T-helper 1 cell (primary cell): ENCODE measurements around the gene TK2.
"Not testable (repeated sequence)": the region's sequence is repeated elsewhere in the genome, so short reads cannot be mapped to it uniquely, and the experiment has no call there.

Source experiments
- DNase-seq, 5 donors: peaks; one replicate each; pipeline ENCODE4 v3.0.0-alpha.2; 2012 to 2020

The TK2 gene

DNA sequence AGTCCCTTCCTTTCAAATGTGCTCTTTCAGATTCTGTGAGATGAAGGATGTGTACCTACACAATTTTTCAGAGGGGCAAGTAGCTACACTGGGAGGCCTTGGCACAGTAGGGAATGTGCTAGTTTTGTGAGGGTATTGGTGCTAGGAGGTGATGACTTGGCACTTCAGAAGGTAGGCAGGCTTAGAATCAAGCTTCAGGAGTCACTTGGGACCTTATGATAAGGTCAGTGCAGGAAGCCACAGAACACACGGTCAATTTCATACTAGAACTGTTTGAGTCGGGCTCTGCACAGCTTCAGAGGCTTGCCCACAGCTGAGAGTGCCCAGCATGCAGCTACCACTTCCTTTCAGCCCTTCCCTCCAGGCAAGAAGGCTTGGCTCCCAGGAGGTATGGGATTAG, 22.4 kb upstream of the TK2 start:
- DNase-seq: no peak

DNA sequence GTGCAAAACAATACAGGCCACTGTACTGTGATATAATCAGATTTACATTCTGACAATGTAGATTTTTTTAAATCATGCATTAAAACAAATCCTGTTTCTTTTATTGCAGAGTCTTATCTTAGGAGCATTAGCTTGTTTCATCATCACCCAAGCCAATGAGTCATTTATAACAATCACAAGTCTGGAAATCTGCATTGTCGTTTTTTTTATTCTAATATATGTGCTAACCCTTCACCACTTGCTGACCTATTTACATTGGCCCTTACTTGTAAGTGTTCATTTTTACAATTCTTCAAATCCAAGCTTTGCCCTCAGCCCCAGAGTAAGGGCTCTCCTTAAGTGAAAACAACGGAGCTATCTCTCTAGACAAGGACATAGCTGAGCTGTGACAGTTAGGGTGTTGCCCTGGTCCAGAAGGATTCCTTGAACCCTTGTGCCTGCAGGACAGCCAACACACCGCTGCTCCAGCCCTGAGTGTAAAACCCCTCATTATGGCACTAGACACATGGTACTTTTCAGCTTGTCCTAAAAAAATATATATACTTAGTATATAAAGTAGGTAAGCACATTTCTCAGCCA, 20.0 kb upstream of the TK2 start:
- no peak for DNase-seq

DNA sequence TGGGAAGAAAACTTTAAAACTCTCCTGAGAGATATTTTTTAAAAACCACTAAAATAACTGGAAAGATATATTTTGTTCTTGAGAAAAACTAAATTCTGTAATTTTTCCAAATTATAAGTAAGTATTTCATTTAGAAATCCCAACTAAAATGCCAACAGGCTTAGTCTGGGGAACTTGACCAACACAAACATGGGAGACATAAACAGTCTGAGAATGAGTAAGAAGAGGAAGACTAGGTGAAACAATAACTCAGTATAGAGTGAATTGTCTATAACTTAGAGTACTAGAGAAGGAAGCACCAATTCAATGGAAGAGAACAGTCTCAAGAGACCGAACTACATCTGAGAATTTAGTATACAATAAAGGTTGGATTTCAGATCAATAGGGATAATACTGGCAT, 19.2 kb upstream of the TK2 start:
- DNase-seq: no peak

DNA sequence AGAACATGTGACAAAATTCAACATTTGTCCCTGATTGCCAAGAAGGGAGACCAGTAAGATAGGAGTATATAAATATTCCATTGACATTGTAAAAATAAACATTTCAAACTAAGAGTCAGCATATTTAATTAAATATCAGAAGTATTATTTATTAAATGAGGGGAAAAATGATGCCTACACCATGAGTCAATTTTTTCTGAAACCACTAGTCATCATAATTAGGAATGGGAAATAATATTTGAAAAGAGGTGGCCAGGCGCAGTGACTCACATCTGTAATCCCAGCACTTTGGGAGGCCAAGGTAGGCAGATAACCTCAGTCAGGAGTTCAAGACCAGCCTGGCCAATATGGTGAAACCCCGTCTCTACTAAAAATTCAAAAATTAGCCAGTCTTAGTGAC, 18.4 kb upstream of the TK2 start:
- no peak for DNase-seq

DNA sequence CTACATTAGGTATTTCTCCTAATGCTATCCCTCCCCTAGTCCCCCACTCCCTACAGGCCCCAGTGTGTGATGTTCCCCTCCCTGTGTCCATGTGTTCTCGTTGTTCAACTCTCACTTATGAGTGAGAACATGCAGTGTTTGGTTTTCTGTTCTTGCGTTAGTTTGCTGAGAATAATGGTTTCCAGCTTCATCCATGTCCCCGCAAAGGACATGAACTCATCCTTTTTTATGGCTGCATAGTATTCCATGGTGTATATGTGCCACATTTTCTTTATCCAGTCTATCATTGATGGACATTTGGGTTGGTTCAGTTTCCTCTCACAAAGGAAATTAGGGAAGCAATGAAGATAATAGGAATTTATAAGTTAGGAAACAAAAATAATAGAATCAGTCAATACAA, 17.3 kb upstream of the TK2 start:
- DNase-seq: not testable (repeated sequence)

DNA sequence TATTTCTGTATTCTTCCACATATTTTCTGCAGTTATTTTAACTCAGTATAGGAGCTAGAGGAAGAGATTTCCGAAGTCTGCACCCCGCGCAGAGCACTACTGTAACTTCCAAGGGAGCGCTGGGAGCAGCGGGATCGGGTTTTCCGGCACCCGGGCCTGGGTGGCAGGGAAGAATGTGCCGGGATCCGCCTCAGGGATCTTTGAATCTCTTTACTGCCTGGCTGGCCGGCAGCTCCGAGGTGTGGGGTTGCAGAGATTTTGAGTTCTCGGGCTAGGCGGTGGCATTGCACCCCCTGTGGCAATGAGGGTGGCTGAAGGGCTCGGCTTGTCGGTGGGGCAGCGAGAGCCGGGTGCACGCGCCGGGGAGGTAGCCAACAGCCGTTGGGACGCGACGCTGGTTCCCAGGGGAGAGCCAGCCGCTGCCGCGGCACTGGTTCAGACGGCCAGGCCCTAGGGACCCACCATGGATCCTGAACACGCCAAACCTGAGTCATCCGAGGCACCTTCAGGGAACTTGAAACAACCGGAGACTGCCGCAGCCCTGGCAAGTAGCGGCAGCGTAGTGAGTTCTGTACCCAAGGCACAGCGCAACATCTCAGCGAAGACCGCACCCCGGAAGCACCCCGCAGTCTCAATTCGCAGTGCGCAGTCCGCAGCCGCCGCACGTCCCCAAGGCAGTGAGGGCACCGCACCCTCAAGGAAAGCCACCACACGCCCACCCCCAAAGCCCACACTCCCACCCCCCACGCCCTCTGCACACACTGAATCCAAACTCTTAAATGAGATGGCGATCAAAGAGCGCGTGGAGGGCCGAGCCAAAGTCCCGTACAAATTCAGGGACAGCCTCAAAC, 16.4 kb upstream of the TK2 start, which contains the start of gene CMTM1:
CMTM1 (plus strand) TSS at position 389 of the 851 bp plus-strand sequence; CDS start at position 464, 75 bp downstream.
- DNase-seq: no peak

DNA sequence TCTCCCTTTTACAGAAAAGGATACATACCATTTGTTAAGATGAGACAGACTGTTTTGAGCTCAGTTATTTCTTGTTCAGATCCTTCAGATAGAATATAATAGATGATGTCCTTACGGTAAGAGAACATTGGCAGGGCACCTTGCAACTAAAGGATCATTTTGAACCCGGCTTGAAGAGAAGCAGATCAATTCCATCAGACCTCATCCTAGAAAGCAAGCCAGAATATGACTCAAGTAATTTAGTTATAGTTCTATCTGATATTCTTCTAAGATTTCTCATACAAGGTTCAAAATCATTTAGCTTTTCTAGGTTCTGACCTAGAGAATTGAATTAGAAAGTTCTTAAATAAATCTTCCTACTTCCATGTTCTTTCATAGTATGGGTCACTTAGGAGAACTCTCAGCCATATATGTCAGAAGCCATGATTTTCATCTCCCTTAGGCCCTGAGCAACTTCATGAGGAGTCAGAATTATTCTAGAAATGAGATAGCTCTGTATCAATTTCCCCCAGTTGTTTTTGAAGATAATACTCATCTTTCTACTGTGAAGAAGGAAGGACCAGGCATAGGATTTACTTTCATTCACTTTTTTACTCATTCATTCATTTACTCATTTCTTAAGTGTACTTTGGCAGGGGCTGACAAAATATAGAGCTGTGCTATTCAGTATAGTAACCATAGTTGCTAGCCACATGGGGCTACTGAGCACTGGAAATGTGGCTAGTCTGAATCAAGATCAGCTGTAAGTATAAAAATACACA, 13.8 kb upstream of the TK2 start:
- peak in 1 of 5 donors; percentile 61 for DNase-seq

DNA sequence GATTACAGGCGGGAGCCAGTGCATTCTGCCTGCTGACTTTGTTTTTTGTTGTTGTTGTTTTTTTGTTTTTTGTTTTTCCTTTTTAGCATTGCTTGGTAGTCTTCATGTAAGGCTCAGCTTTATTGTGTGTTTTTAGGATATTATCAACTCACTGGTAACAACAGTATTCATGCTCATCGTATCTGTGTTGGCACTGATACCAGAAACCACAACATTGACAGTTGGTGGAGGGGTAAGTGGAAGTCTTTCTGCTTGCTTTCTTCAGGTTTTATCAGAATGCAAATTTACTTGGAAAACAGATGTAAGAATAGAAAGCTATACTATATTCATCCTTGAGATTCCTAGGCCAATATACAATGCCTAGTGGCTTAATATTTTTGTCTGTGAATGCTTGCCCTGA, 13.1 kb upstream of the TK2 start:
- no peak for DNase-seq

DNA sequence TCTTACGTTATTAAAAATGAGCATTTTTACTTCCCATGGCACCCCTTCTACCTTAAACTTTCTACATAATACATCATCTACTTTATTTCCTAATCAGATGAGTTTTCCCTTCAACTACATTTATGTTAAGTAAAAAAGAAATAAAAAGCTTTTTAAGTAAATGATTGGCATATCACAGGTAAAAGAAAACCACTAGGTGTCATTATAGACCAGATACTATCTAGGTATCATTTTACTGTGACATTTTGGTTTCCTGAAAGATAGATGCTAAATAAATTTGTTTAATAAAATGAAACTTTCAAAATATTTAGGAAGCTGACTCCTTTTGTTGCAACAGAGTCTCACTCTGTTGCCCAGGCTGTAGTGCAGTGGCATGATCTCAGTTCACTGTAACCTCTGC, 12.5 kb upstream of the TK2 start:
- no peak for DNase-seq

DNA sequence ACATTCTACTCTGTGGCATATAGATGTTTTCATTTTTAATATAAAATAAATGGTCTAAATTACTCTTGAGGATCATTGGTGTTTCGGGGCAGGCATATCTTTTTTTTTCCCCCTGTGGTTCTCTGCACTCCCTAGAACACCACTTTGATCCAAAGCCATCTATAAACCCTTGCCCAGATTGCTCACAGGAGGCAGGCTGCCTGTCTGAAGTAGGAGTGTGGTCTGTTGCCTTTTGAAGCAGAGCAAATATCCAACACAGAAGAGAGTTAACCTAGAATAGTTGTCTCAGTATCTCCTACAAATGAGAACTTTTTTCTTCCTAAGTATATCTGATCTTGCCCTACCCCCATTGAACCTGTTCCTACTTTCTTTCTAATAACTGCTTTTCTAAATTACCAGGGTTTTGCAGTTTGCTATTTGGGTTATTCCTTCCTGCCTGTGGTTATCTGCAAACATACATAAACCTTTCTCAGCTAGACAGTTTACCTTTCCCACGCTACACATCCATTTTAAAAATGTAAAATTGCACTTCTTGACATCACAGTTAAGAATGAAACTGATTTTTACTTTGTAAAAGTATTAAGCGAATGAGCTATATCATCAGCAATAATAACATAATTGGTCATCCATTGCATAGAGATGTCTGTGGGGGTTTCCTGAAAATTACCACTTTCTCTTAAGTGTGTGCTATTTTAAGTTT, 11.6 kb upstream of the TK2 start:
- DNase-seq: no peak

DNA sequence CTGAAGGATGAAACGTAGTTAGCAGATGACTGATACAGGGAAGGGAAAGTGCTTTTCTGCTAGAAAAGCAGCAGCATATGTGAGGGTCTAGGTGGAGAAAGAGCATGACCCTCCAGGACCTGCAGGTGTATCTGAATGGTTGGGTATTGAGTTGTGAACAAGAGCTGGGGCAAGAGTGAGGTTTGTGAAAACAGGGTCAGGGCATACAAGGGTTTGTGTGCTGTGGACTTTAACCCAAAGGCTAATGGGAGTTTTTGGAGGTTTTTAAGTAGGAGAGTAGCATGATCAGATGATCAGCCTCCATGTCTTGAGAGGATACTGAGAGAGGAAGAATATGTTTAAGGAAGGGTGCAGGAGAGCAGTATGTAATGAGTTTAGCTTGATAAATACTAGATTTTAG, 10.2 kb upstream of the TK2 start:
- no peak for DNase-seq

DNA sequence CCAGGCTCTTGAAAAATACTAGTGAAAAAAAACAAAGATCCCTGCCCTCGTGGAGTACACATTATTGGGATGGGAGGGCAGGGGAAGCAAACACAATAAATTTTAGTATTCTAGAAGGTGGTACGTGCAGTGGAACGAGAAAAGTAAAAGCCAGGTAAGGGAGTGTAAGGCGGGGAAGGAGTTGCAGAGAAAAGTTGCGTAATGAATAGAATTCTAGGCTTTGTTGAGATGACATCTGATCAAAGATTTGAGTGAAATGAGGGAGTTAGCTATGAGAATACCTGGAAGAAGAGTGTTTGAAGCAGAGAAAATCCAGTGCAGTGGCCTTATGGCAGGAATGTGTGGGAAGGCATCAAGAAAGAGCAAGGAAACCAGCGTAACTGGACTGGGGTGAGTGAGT, 4.6 kb upstream of the TK2 start:
- DNase-seq: no peak

DNA sequence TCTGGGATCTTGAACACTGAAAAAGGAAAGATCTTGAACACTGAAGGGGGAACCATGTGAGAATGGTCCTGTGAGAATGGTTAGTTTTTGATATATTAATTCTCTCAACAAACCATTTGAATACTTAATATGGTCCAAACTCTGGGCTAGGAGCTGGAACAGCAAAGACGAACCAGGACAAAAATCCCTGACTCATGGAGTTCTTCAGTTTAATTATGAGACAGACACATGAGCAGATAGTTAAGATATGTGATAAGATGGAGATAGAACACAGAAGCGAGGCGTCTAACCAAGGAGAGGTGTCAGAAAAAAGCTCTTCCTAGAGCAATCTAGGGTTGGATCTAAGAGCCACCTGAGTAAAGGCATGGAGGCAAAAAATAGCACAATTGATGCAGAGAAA, 4.1 kb upstream of the TK2 start:
- no peak for DNase-seq

DNA sequence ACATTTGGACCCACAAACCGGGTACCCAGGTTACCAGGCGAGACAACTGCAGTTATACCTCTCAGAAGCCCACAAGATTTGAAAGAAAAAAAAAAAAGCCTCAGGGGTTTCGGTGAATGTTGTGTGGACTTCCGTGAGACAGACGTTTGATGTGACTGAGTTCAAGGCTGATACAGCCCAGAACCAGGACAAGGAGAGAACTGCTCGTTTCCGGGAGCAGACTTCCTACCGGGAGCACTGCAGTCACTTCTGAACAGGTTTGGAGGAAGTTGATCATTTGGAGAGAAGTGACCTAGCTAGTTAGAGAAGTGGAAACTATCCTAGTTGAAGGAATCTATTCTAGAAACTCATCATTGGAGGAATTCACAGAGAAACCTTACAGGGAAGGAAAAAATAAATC, 3.3 kb upstream of the TK2 start:
- DNase-seq: peak in 1 of 5 donors; percentile 24

DNA sequence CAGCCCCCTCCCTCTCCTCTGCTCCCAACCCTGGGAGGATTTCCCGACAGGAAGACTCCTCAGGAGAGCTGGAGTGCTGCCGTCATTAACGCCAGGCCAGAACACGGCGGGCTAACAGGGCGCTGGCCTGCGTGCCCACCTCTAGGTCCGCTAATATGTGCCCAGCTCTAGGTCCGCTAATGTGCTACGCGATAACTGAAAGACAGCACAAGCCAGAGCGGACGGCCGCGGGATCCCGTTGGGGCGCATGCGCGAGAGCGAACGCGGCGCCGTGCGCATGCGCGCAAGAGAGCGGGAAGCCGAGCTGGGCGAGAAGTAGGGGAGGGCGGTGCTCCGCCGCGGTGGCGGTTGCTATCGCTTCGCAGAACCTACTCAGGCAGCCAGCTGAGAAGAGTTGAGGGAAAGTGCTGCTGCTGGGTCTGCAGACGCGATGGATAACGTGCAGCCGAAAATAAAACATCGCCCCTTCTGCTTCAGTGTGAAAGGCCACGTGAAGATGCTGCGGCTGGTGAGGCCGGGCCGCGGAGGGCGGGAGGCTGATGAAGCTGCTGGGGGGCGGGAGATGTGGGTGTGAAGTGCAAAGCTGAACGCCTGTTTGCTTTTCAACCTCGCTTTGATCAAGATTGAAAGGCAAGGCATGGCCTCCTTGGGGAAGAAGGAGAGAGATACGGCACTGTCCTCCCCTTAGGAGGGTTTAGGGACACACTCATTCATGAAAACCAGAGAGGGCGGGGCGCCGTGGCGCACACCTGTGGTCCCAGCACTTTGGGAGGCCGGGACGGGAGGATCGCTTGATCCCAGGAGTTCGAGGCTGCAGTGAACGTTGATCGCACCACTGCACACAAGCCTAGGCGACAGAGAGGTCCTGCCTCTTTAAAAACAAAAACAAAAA, 2.6 kb upstream of the TK2 start, which contains the start of gene CKLF:
CKLF (plus strand) TSS at position 291 of the 892 bp plus-strand sequence; CDS start at position 431, 140 bp downstream.
- DNase-seq: peak; percentile 79 to 96 (median 83)

DNA sequence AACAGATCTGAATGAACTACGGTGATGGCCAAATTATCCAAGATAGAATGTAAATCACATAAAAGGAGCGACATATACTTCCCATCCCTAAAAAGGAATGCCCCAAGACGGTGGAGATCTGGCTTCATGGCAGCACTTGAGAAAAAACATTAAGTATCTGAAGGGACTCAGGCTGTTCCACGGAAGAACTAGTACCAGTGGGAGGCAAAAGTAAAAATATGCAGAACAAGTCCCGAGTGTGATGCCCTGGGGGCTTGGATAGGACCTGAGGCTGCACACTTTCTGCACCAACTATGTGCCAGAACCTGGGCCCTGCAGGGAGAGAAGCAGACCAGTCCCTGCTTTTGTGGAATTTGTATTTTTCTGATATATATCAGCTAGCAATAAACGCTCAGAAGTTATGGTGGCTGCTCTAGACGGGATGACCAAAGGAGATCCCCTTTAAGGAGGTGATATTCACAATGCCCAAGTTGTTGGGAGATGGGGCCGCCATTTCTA, 1.9 kb upstream of the TK2 start:
- DNase-seq: no peak

DNA sequence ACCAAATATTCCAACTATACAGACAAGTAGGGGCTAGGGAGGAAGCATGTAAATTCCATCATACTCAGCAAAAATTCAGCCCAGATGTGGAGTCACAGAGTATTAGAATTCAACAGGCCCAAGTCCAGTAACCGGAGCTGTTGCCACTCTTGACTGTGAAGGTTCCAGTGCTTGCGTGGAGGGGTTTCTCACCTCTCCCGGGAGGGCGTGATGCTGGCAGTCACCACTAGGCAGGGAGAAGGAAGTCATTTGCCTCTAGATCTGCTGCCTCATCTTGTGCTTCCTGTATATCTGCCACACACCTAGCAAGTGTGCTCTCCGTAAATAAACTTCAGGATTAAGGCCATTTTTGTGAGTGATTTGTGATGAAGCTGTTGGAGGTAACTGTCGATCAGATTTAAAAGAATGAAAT, 1.4 kb upstream of the TK2 start:
- peak; percentile 35 to 78 (median 49) for DNase-seq

DNA sequence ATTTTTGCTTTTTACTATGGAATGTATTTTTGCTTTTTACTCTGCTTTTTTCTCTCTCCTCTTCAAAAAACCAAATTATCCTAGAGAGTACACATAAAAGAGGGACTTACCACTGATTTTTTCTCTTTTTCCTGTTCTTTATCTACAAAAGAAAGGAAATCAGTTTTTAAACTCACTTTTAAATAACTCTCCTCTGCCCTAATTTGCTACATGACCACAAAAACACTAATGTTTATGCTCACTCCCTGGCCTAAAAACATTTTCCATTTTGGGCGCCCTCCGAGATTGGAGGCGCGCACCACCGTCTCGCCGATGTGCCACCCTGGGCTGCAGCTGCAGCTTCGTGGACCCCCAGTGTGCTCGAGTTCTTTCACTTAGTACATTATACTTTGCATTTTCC, 1.1 kb downstream of the TK2 start:
- DNase-seq: no peak

DNA sequence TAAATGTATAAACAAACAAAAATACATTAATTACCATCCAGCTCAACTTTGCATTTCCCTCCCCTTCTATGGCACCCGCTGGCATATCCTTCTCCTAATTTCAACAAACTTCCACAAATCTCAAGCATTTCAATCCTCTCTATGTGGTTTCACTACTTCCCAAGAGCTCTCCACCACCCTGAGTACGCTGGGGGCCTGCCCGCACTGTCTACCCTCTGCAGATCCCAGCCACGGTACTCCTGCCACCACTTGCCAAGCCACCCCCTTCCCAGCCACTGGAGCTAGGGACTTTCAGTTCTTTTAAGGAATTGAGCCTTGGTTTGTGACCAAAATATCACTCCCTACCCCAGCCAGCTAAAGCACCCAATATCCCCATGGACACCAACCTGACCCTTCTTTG, 1.9 kb downstream of the TK2 start:
- no peak for DNase-seq

DNA sequence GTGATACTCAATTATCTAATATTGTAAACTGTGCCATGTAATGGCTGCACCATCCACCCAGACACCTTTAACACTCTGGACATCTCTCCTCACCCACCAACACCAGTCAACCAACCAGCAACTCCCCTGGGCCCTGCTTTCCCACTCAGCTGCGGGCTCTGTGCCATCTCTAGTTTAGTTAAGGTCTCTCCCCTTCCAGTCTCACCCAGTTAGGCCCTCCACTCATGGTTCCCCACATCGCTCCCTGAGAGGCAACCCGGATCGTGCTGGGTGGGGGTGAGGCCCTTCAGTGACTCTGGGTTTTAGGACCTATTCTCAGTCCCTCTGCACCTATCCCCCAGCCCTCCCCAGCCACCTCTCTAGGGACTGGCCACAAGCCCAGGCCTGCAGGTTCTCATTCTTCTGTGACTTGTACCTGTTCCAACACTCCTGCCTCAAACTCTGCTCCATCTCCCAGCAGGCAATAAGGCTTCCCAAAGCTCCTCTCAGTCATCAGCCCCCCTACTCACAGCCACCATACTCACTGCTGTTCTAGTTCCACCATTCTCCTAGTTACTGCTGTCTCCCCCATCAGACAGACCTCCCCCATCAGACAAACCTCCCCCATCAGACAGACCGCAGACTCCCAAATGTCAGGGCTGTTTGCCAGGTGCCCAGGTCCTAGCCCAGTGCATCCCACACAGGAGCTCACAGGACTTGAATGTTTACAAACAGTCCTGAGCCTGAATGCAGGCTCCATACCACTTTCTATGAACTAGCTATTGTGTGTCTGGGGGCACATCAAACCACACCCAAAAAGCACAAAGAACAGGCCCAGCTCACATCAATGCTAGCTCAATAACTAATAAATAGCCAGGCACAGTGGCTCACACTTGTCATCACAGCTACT, 2.6 kb downstream of the TK2 start:
- no peak for DNase-seq
